GM23338 (cell line): ENCODE measurements around the gene CEP192. TPM values are rescaled to one million over a fixed set of nuclear protein-coding genes. Genes with fewer than 3 reads are reported as not detected.

Source experiments
- ATAC-seq: fragments of 200-7000 bp; cut with Tn5 transposase; 3 replicates; pipeline ENCODE4 v1.9.1; 2020
- DNase-seq: peaks from one replicate; pipeline ENCODE4 v3.0.0-alpha.2; 2015; ENCODE audit warnings: low spot score
- H2AFZ ChIP-seq: fragments of 200-600 bp; sonication (generic); 2 replicates; pipeline ENCODE4 v1.8.0; 2016; ENCODE audit warnings: antibody characterized with exemption, mild to moderate bottlenecking, moderate library complexity
- H3F3A ChIP-seq: fragments of 200-600 bp; sonication (generic); replicated peaks from 2 replicates; pipeline ENCODE4 v1.8.0; 2017; ENCODE audit warnings: antibody characterized with exemption, mixed run types, low read depth
- H3K27ac ChIP-seq: fragments of 200-600 bp; sonication (generic); 2 replicates; pipeline ENCODE4 v1.6.1; 2016; ENCODE audit warnings: low read depth
- H3K27me3 ChIP-seq: fragments of 200-600 bp; sonication (generic); 2 replicates; pipeline ENCODE4 v1.8.0; 2016; ENCODE audit warnings: mild to moderate bottlenecking, mixed run types, moderate library complexity; ENCODE audit not compliant: insufficient read depth
- H3K36me3 ChIP-seq: fragments of 200-600 bp; sonication (generic); 2 replicates; pipeline ENCODE4 v1.8.0; 2016; ENCODE audit warnings: mild to moderate bottlenecking; ENCODE audit not compliant: insufficient read depth
- H3K4me1 ChIP-seq: fragments of 200-600 bp; sonication (generic); 2 replicates; pipeline ENCODE4 v1.8.0; 2016; ENCODE audit warnings: mild to moderate bottlenecking, moderate library complexity; ENCODE audit not compliant: insufficient read depth
- H3K4me2 ChIP-seq: fragments of 200-600 bp; sonication (generic); 2 replicates; pipeline ENCODE4 v1.7.1; 2017; ENCODE audit warnings: mixed run types
- H3K4me3 ChIP-seq: fragments of 200-600 bp; sonication (generic); 2 replicates; pipeline ENCODE4 v1.6.1; 2016; ENCODE audit warnings: mixed run types
- H3K79me2 ChIP-seq: fragments of 200-600 bp; sonication (generic); replicated peaks from 2 replicates; pipeline ENCODE4 v1.8.0; 2017; ENCODE audit warnings: mild to moderate bottlenecking; ENCODE audit not compliant: insufficient read depth
- H3K9me2 ChIP-seq: fragments of 200-600 bp; sonication (generic); 2 replicates; pipeline ENCODE4 v1.8.0; 2017; ENCODE audit not compliant: insufficient read depth
- H4K20me1 ChIP-seq: fragments of 200-600 bp; sonication (generic); replicated peaks from 2 replicates; pipeline ENCODE4 v1.8.0; 2017; ENCODE audit warnings: mild to moderate bottlenecking; ENCODE audit not compliant: insufficient read depth
- H3K27ac Mint-ChIP-seq: 2 replicates; pipeline ENCODE4 v1.8.0; 2020; ENCODE audit warnings: inconsistent platforms, mild to moderate bottlenecking, moderate library complexity, mixed read lengths
- H3K27me3 Mint-ChIP-seq: 3 replicates; pipeline ENCODE4 v1.8.0; 2022; ENCODE audit warnings: low read depth, mild to moderate bottlenecking, moderate library complexity, mixed read lengths, inconsistent platforms; ENCODE audit not compliant: insufficient read depth, poor library complexity
- H3K36me3 Mint-ChIP-seq: 3 replicates; pipeline ENCODE4 v1.8.0; 2021; ENCODE audit warnings: low read depth, mild to moderate bottlenecking, inconsistent platforms, moderate library complexity, mixed read lengths
- H3K4me1 Mint-ChIP-seq: 3 replicates; pipeline ENCODE4 v1.8.0; 2020; ENCODE audit warnings: mild to moderate bottlenecking, inconsistent platforms, mixed read lengths
- H3K4me3 Mint-ChIP-seq: 3 replicates; pipeline ENCODE4 v1.8.0; 2021; ENCODE audit warnings: moderate library complexity, mild to moderate bottlenecking, inconsistent platforms, mixed read lengths
- H3K9me3 Mint-ChIP-seq: 3 replicates; pipeline ENCODE4 v1.8.0; 2020; ENCODE audit warnings: moderate library complexity, mild to moderate bottlenecking, inconsistent platforms, mixed read lengths
- CREB1 ChIP-seq: fragments of 250-450 bp; sonication (Bioruptor Pico); IDR thresholded peaks from 2 replicates; pipeline ENCODE4 v1.5.0; 2020; ENCODE audit warnings: low read depth, mild to moderate bottlenecking, moderate library complexity
- CTCF ChIP-seq, 2 experiments: fragments of 200-600 bp in 1 of 2; sonication (generic) in 1 of 2; conservative IDR thresholded peaks; 2 replicates each; pipeline versions ENCODE4 v1.5.1 to v1.6.1; 2016 to 2017; ENCODE audit warnings: antibody characterized with exemption in 2 of 2, low read depth in 2 of 2, mild to moderate bottlenecking in 2 of 2, moderate library complexity in 1 of 2
- ETS1 ChIP-seq: IDR thresholded peaks from 2 replicates; pipeline ENCODE4 v1.6.1; 2016; ENCODE audit warnings: antibody characterized with exemption
- EZH2 ChIP-seq: fragments of 200-600 bp; sonication (generic); IDR thresholded peaks from one replicate; pipeline ENCODE4 v1.8.0; 2017; ENCODE audit warnings: antibody characterized with exemption, mild to moderate bottlenecking, low read depth; ENCODE audit not compliant: unreplicated experiment
- EZH2phosphoT487 ChIP-seq: fragments of 200-600 bp; sonication (generic); IDR thresholded peaks from one replicate; pipeline ENCODE4 v1.8.1; 2018; ENCODE audit warnings: antibody characterized with exemption; ENCODE audit not compliant: unreplicated experiment
- JUNB ChIP-seq: IDR thresholded peaks from one replicate; pipeline ENCODE4 v1.6.1; 2016; ENCODE audit warnings: antibody characterized with exemption; ENCODE audit not compliant: unreplicated experiment
- NANOG ChIP-seq: IDR thresholded peaks from 2 replicates; pipeline ENCODE4 v1.6.1; 2016; ENCODE audit warnings: antibody characterized with exemption, borderline replicate concordance
- POLR2AphosphoS5 ChIP-seq: IDR thresholded peaks from 2 replicates; pipeline ENCODE4 v1.6.1; 2016; ENCODE audit warnings: antibody characterized with exemption, low read depth
- REST ChIP-seq: IDR thresholded peaks from one replicate; pipeline ENCODE4 v1.6.1; 2018; ENCODE audit warnings: antibody characterized with exemption; ENCODE audit not compliant: unreplicated experiment
- STAT1 ChIP-seq: IDR thresholded peaks from one replicate; pipeline ENCODE4 v1.6.1; 2016; ENCODE audit warnings: antibody characterized with exemption; ENCODE audit not compliant: unreplicated experiment
- ZNF114 ChIP-seq: fragments of 250-450 bp; sonication (Bioruptor Pico); IDR thresholded peaks from 2 replicates; pipeline ENCODE4 v1.5.0; 2020; ENCODE audit warnings: mild to moderate bottlenecking, moderate library complexity
- ZNF331 ChIP-seq: fragments of 250-450 bp; sonication (Bioruptor Pico); IDR thresholded peaks from 2 replicates; pipeline ENCODE4 v1.5.0; 2020; ENCODE audit warnings: low read depth, mild to moderate bottlenecking, moderate library complexity
- ZNF462 ChIP-seq: fragments of 250-450 bp; sonication (Bioruptor Pico); IDR thresholded peaks from 2 replicates; pipeline ENCODE4 v1.5.0; 2020; ENCODE audit warnings: mild to moderate bottlenecking, moderate library complexity
- polyA plus RNA-seq: library from polyadenylated mRNA; unstranded; fragments of >200 nt; fragmentation: Nextera tagmentation; extraction: Ambion mirVana; gene quantifications from 2 replicates; pipeline ENCODE4 v1.2.1, GENCODE V29; 2016
- total RNA-seq: library from RNA; depleted of rRNA; stranded (reverse); fragments of >200 nt; shearing (Covaris generic); gene quantifications from 2 replicates; pipeline ENCODE4 v1.2.3, GENCODE V29; 2014

Gene CEP192
- total and polyA plus RNA-seq, 2 experiments from 2014 or later: 15.2 to 30.6 TPM

- Histone ChIP-seq H3K4me3 (no peak overlapping the region), H3K79me2 (no peaks in the 10 kb centered on the region), H3K9me2 (no peaks in the 10 kb centered on the region), H3K4me1 (no peaks in the 10 kb centered on the region), H3F3A (no peaks in the 10 kb centered on the region), H3K27ac (no peak overlapping the region), H4K20me1 (peaks cover 10% of the 10 kb centered on the region), H2AFZ (no peak overlapping the region), H3K36me3 (peaks cover 25% of the 10 kb centered on the region), H3K27me3 (no peaks in the 10 kb centered on the region), H3K4me2 (no peak overlapping the region)
- DNase-seq (no peak), ATAC-seq (no peak)
- H3K27ac Mint-ChIP-seq: no peak overlapping the region
- H3K4me1 Mint-ChIP-seq: no peaks in the 10 kb centered on the region
- H3K36me3 Mint-ChIP-seq: peaks cover 62% of the 10 kb centered on the region
- H3K4me3 Mint-ChIP-seq: no peak overlapping the region
- no peaks in the 10 kb centered on the region for H3K9me3 Mint-ChIP-seq
- no peak for TF ChIP-seq CTCF (conservative IDR thresholded peaks at IDR 0.05; ENCODE audit: low read depth in 2 of 2)
- no peak for TF ChIP-seq ZNF114 (CRISPR knock-in tag)
- TF ChIP-seq JUNB: no peak
- TF ChIP-seq EZH2phosphoT487: no peak
- no peak for TF ChIP-seq ZNF331 (CRISPR knock-in tag)
- no peak for TF ChIP-seq CREB1 (CRISPR knock-in tag)
- TF ChIP-seq REST: no peak
- no peak for TF ChIP-seq ETS1
- TF ChIP-seq POLR2AphosphoS5: no peak
- TF ChIP-seq EZH2: no peak
- no peak for TF ChIP-seq NANOG
- TF ChIP-seq STAT1: no peak
- TF ChIP-seq ZNF462: no peak
- no peaks in the 10 kb centered on the region for H3K27me3 Mint-ChIP-seq
These were observed 23.7 kb downstream of the CEP192 start for GRCh38 chr18:13014818-13015217.
